SK-N-SH (cell line): ENCODE data around the gene HPCAL4.

Experiments
- EZH2phosphoT487 ChIP-seq: fragments of 200-600 bp; sonication (generic); IDR thresholded peaks from 2 replicates; pipeline ENCODE4 v1.6.1; 2017; ENCODE audit warnings: low read depth, mixed run types, mild to moderate bottlenecking, antibody characterized with exemption, moderate library complexity, borderline replicate concordance
- POLR2AphosphoS5 ChIP-seq: IDR thresholded peaks from 2 replicates; pipeline ENCODE4 v1.6.1; 2012; ENCODE audit warnings: low read depth, low read length
- RCOR1 ChIP-seq: fragments of 150-350 bp; IDR thresholded peaks from 2 replicates; pipeline ENCODE4 v1.6.1; 2017; ENCODE audit warnings: antibody characterized with exemption, low read length
- RFX5 ChIP-seq: IDR thresholded peaks from 2 replicates; pipeline ENCODE4 v1.6.1; 2012; ENCODE audit warnings: mild to moderate bottlenecking, improper control_type of control experiment, low read length
- SIN3A ChIP-seq: IDR thresholded peaks from 2 replicates; pipeline ENCODE4 v1.6.1; 2012; ENCODE audit warnings: low read depth, mild to moderate bottlenecking, low read length, moderate library complexity, borderline replicate concordance
- SMC3 ChIP-seq: IDR thresholded peaks from 2 replicates; pipeline ENCODE4 v1.6.1; 2012; ENCODE audit warnings: low read depth, low read length, improper control_type of control experiment
- TAF1 ChIP-seq: IDR thresholded peaks from 2 replicates; pipeline ENCODE4 v1.6.1; 2012; ENCODE audit warnings: low read depth, mild to moderate bottlenecking, low read length, moderate library complexity, borderline replicate concordance
- TF ChIP-seq, protein P1 (sequence below): fragments of 200-600 bp; sonication (generic); IDR thresholded peaks from 2 replicates; pipeline ENCODE4 v1.6.1; 2017; ENCODE audit warnings: antibody characterized with exemption, mild to moderate bottlenecking, moderate library complexity

DNA sequence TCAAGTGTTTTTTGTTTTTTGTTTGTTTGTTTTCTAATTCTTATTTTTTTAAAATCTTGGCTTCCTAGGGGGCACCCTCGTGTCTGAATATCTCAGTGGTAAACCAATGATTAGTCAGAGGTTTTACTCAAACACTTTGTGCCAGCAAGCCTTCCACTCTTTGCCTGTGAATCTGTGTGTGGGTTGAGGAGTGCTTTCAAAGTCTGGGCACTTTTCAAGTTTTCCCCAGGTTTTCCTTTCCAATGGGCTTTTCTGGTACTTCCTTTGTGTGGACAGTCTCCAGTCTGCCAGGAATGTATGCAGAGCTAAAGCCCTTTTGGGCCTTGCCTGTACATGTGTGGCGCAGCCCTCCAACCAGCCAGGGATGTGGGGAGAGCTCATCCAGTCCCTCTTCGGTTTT lies 37.8 kb upstream of the HPCAL4 start:
- no peak for TF ChIP-seq TAF1
- TF ChIP-seq RCOR1, result no peak
- no peak for TF ChIP-seq EZH2phosphoT487
- TF ChIP-seq, protein P1, sequence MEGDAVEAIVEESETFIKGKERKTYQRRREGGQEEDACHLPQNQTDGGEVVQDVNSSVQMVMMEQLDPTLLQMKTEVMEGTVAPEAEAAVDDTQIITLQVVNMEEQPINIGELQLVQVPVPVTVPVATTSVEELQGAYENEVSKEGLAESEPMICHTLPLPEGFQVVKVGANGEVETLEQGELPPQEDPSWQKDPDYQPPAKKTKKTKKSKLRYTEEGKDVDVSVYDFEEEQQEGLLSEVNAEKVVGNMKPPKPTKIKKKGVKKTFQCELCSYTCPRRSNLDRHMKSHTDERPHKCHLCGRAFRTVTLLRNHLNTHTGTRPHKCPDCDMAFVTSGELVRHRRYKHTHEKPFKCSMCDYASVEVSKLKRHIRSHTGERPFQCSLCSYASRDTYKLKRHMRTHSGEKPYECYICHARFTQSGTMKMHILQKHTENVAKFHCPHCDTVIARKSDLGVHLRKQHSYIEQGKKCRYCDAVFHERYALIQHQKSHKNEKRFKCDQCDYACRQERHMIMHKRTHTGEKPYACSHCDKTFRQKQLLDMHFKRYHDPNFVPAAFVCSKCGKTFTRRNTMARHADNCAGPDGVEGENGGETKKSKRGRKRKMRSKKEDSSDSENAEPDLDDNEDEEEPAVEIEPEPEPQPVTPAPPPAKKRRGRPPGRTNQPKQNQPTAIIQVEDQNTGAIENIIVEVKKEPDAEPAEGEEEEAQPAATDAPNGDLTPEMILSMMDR, result no peak
- no peak for TF ChIP-seq SIN3A
- TF ChIP-seq RFX5, result no peak
- TF ChIP-seq POLR2AphosphoS5, result no peak
- TF ChIP-seq SMC3, result no peak
